GM18909 (cell line): Measurements from ENCODE around the gene PPME1.

Source experiments
- ATAC-seq: cut with Tn5 transposase; IDR thresholded peaks from one replicate; pipeline ENCODE4 v1.9.1; 2021; ENCODE audit warnings: mild to moderate bottlenecking; ENCODE audit not compliant: unreplicated experiment, poor library complexity

Gene PPME1

GRCh38 chr11:74272276-74272675, 101.2 kb downstream of the PPME1 start:
- ATAC-seq, result no peak

DNA sequence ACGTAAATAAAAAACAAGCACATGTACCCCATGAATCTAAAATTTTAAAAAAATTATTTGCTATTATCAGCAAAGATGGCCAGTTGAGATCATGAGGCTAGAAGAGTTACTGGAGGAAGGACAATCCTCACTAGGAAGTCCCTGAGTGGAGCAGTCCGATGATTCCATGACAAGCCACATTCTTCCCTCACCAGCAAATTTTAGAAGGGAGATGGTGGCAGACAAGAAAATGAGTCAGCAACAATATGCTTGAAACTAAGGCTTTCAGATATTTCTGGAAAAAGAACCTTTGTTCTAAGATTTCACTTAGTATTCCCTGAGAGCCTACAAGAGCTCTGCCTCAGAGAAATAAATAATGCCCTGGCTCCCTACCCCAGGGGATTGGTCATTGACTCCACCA, 105.5 kb downstream of the PPME1 start:
- no peak for ATAC-seq

DNA sequence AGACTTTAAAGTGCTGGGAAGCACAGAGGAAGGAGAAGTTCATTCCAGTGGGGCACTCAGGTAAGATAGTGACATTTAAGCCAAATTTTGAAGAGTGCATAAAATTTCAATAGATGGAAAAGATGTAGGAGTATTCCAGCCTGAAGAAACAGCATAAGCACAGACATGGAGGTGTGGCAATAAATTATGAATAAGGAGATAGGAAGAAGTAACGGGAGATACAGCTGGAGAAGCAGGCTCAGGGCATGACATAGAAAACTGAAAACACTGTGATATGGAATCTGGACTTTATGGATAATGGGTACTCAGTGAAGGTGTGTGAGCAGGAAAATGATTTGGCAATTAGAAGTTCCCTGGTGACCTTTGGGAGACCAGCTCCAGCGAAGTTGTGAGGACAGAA, 107.0 kb downstream of the PPME1 start:
- ATAC-seq, result no peak

GRCh38 chr11:74278721-74279161, 107.7 kb downstream of the PPME1 start:
- ATAC-seq, result no peak

DNA sequence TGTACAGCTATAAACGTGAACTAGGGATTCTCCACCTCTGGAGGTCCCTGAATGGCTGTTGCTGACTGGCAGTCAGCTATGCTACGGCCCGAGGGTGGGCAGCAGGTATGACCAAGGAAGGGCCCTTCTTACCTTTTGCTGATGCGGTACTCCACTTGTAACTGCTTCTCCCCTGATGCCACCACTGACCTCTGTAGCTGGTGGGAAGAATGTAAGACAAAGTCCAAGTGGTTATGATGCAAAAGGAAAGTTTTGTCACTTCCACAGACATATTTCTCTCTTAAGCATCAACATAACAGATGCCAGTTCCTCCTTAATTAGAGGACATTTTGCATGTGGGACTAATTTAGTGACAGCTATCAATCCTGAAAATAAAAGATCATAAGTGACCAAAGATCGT, 108.2 kb downstream of the PPME1 start:
- ATAC-seq, result no peak

DNA sequence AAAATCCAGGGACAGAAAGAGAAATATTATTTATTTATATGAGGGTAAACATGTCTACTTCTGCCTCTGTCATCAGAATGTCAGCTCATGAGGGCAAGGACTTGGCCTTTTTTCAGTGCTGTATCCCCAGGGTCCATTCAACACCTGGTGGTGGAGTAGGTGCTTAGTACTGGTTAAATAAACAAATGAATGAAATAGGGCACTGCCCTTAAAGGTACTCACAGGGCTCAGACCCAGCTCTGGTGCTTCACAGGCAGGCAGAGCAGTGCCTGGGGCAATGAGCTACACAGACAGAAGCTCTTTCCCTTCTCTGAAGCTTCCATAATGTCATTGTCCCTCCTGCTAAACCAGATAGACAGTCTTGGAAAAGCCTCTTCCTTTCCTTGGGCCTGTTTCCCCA, 109.4 kb downstream of the PPME1 start:
- ATAC-seq, result no peak

GRCh38 chr11:74282421-74282820, 111.3 kb downstream of the PPME1 start:
- no peak for ATAC-seq

GRCh38 chr11:74282914-74283371, 111.9 kb downstream of the PPME1 start:
- ATAC-seq, result no peak

- no peak for ATAC-seq
These were observed 112.6 kb downstream of the PPME1 start for GRCh38 chr11:74283580-74284180.

GRCh38 chr11:74284466-74284865, 113.4 kb downstream of the PPME1 start:
- ATAC-seq, result no peak

DNA sequence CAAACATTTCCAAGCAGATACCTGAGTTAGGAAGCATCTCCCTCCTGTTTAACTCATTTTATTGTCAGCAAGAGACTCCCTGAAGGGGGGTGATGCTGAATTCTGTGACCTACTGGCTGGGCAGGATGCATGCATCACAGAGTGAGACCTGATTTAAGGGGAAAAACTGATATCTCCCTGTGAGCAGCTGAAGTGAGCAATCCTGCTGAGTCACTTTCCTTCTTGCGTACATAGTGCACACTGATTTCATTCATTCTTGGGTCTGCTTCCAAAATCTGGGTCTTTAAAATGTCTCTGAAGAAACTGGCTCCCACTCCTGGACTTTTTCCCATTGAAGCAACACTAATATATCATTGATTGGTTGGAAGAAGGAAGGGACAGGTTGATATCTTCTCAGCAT, 117.1 kb downstream of the PPME1 start:
- no peak for ATAC-seq

GRCh38 chr11:74288911-74289310, 117.8 kb downstream of the PPME1 start:
- no peak for ATAC-seq

DNA sequence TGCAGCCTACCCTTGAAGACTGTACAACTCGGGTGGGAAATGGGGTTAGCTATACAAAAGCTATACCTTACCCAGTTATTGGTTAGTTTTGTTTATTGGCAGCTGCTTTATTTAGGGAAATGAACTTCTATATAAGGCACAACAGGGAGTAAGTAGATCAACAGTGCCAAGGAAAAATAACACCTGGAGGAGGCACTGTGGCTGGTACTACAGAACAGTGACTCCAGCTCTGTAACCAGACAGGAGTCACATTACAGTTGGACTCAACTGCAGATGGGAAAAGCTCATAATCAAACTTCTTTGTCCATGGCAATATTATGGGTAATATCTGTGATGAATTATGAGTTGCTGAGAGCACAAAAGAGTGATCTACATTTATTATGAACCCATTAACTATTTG, 126.4 kb downstream of the PPME1 start:
- ATAC-seq, result no peak

GRCh38 chr11:74299015-74299414, 127.9 kb downstream of the PPME1 start:
- ATAC-seq, result no peak
